ENCODE results near the gene PIAS4. TPM values are rescaled to one million over a fixed set of nuclear protein-coding genes. Genes with fewer than 3 reads are reported as not detected.
A peak's percentile ranks its signal among the peaks of the same experiment; 100 is the strongest.

Gene PIAS4
- total RNA-seq, 2 donors from 2014 or later, result 39.4 to 58.6 TPM

DNA sequence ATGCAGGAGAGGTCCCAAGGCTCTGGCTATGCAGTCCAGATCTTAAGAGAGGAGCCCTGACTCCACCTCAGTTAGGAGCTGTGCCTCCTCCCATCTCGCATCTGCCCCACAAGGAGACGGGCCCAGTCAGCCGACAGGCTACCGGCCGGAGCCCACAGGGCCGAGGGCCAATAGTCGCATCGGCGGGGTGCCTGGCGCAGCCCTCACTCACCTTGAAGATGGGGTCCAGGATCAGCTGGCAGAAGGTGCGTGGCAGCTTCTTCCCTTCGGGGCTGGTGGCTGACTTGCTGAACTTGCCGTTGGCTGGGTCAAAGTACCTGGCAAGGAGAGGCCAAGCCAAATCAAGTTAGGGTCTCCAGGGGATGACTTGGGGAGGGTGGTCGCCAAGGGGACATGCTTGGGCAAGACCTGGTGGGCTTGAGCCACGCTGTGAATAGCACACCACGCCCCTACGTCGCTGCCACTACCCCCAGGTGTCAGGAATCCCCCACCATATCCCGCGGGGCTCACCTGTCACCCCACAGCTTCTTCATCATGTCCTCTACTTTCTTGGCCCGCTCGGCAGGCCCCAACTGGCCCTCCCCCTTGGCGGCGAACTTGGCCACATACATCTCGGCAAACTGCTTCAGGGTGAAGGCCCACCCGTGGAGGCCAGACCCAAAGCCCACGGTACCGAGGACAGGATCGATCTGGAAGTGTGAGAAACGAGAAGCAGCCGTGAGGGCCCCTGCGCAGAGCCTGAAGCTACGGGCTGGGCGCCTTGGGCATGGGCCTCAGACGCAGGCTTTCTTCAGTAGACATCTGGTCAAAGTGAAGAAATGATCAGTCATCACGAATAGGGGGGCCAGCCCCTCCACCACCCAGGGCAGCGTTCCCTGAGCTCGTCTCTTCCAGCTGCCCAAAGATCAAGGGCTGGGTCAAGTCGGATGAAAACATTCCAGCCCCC is 25.5 kb upstream of the PIAS4 start:
- Mint-ChIP-seq H3K9me3 (no peaks in the 10 kb centered on the region), H3K36me3 (peaks cover 16% of the 10 kb centered on the region), H3K4me1 (ENCODE audit: low read depth in 2 of 2) (peaks cover 42 to 43% of the 10 kb centered on the region in 2 donors), H3K27me3 (no peaks in the 10 kb centered on the region), H3K4me3 (peak overlapping the region; percentile 97), H3K27ac (peak overlapping the region; percentile 91 to 96)
- DNase-seq (ENCODE audit: low spot score) (no peak), ATAC-seq (no peak)

DNA sequence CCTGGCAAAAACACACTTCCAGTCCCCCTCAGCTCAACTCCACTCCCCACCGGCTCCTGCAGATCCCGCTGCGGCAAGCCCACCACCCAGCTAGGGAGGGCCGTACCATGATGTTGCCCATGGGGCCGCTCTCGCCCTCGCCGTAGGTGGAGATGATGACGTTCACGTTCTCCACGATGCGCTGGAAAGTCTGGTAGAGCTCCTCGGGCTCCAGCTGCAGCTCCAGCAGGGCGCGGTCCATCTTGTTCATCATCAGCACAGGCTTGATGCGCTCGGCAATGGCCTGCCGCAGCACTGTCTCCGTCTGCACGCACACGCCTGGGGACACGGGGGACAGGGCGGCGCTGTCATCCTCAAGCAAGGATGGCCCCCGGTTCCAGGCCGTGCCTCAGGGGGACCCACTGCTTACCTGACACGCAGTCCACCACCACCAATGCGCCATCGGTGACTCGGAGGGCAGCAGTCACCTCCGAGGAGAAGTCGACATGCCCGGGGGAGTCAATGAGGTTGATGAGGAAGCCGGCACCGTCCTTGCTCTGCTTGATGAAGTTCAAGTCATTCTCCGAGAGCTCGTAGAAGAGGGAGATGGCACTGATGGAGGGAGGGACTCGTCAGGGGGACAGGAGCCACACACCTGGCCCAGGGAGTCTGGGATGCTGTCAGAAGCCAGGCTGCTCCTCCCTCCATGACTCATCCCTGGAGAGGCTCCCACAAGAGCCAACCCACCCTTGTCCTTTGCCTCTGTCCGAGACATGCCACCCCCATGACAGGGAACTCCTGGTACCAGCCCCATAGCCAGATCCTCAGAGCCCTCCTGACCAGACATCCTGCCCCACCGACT is 24.6 kb upstream of the PIAS4 start:
- H3K4me1 Mint-ChIP-seq (ENCODE audit: low read depth in 2 of 2), result peaks cover 40 to 41% of the 10 kb centered on the region in 2 donors
- H3K9me3 Mint-ChIP-seq, result no peaks in the 10 kb centered on the region
- peaks cover 15% of the 10 kb centered on the region for H3K36me3 Mint-ChIP-seq
- peak overlapping the region; percentile 97 for H3K4me3 Mint-ChIP-seq
- no peaks in the 10 kb centered on the region for H3K27me3 Mint-ChIP-seq
- ATAC-seq (no peak), DNase-seq (ENCODE audit: low spot score) (no peak)
- peak overlapping the region; percentile 91 to 96 for H3K27ac Mint-ChIP-seq

DNA sequence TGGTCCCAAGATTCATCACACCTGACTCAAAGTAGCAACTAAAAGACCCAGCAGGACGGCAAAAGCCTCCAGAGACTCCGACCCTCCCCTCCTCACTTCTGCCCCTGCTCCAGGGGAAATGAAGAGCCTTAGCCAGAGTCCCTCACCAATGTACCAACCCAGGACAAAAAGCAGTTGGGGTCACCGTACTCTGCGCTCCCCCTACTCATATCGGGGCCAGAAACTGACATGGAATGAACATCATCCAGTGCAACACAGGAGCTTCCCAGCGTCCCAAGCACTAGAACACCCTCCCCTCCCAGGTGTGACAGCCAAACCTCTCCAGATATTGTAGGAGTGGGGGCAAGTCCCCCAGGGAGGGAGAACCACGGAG is 24.0 kb upstream of the PIAS4 start:
- Mint-ChIP-seq H3K27me3 (no peaks in the 10 kb centered on the region), H3K9me3 (no peaks in the 10 kb centered on the region), H3K4me3 (peak overlapping the region; percentile 97), H3K36me3 (peaks cover 12% of the 10 kb centered on the region), H3K27ac (peak overlapping the region; percentile 91 to 96), H3K4me1 (ENCODE audit: low read depth in 2 of 2) (peaks cover 37% of the 10 kb centered on the region in 2 donors)
- no peak for DNase-seq (ENCODE audit: low spot score)
- no peak for ATAC-seq

DNA sequence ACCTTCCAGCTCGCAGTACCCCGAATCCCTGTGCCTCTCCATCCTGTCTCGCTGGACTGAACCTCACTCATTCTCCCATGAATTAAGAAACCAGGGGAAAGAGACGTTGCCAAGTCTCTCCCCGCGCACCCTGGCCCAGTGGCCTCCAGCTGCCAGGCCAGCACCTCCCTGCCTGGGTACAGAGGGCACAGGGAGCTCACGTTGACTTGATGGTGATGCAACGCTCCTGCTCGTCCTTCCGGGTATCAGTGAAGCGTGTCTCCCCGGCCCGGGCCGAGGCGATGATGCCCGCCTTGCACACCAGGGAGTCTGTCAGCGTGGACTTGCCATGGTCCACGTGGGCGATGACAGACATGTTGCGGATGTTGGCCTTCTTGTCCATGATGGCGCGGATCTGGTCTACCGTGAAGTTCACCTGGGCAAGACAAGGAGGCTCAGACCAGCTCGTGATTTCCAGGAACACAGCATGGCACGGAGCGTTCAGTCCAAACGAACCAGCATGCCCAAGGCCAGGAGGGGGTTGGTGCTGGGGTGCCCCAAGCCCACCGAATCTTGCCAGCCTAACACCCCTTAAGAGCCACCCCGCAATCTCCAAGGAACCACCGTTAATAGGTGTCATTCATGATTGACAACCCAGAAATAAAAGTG is 23.5 kb upstream of the PIAS4 start:
- H3K4me1 Mint-ChIP-seq (ENCODE audit: low read depth in 2 of 2), result peaks cover 37% of the 10 kb centered on the region in 2 donors
- H3K27me3 Mint-ChIP-seq, result no peaks in the 10 kb centered on the region
- peak overlapping the region; percentile 91 to 96 for H3K27ac Mint-ChIP-seq
- no peaks in the 10 kb centered on the region for H3K9me3 Mint-ChIP-seq
- H3K4me3 Mint-ChIP-seq, result peak overlapping the region; percentile 97
- peaks cover 12% of the 10 kb centered on the region for H3K36me3 Mint-ChIP-seq
- ATAC-seq, result peak in 1 of 2 donors; percentile 10
- no peak for DNase-seq (ENCODE audit: low spot score)

DNA sequence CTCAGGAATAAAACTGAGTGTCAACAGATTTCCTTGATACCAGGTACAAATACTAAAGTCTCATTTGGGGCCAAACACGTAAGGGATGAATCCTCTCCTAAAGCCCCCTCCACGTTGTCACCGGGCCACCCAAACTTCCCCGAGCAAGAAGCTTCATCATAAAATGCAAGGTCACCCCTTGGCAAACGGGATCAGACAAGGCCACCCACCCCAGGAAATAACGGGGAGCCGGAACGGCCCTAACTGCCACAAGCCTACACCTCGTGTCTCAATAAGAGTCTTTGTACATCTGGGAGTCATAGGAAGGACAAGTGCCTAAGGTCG is 23.0 kb upstream of the PIAS4 start:
- DNase-seq (ENCODE audit: low spot score) (no peak), ATAC-seq (no peak)
- Mint-ChIP-seq H3K9me3 (no peaks in the 10 kb centered on the region), H3K27me3 (no peaks in the 10 kb centered on the region), H3K36me3 (peaks cover 12% of the 10 kb centered on the region), H3K4me1 (ENCODE audit: low read depth in 2 of 2) (peaks cover 37% of the 10 kb centered on the region in 2 donors), H3K27ac (peak overlapping the region; percentile 91 to 96), H3K4me3 (peak overlapping the region; percentile 97)

DNA sequence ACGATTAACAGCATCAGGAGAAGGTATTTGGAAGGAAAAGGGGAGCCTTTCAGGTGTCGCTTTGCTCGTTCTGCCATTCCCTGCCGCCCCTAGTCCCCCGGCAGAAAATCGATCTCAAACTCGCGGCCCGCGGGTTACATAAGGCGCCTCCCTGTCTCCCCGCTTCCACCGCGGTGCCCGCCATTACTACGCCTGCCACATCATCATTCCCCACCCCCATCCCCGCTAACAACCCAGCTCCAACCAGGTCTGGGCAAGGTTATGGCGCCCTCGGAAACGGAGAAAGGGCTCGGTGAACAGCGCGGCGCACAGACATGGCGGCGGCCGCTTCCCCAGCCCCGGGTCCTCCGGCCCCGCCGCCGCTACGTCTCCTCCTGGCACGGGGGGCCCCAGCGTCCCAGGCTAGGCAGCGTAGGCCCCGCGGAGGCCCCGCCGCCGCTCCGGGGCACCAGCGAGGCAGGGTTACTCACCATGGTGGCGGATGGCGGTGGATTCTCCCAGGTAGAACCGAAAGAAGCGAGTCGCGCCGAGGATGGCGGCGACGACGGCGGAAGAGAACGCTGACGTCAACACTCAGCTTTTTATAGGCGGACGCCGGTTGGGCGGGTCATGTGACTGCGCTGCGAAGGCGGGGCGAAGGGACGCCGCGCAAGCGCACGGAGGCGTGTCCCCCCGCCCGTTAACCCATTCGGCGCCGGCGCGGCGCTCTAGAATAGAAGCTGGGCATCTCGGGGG is 22.5 kb upstream of the PIAS4 start, which contains the start of gene EEF2:
Gene EEF2, minus strand, starts transcription at position 556 of the 735 bp plus-strand sequence. Its CDS starts 83 bp downstream, at position 473.
- ATAC-seq (peak; percentile 77 to 86), DNase-seq (ENCODE audit: low spot score) (peak; percentile 92)
- H3K9me3 Mint-ChIP-seq, result no peaks in the 10 kb centered on the region
- no peaks in the 10 kb centered on the region for H3K27me3 Mint-ChIP-seq
- peak within 1 kb of the TSS; percentile 97 for H3K4me3 Mint-ChIP-seq
- peaks cover 37 to 38% of the 10 kb centered on the region in 2 donors for H3K4me1 Mint-ChIP-seq (ENCODE audit: low read depth in 2 of 2)
- H3K27ac Mint-ChIP-seq, result peak within 1 kb of the TSS; percentile 91 to 96
- peaks cover 12% of the 10 kb centered on the region for H3K36me3 Mint-ChIP-seq

DNA sequence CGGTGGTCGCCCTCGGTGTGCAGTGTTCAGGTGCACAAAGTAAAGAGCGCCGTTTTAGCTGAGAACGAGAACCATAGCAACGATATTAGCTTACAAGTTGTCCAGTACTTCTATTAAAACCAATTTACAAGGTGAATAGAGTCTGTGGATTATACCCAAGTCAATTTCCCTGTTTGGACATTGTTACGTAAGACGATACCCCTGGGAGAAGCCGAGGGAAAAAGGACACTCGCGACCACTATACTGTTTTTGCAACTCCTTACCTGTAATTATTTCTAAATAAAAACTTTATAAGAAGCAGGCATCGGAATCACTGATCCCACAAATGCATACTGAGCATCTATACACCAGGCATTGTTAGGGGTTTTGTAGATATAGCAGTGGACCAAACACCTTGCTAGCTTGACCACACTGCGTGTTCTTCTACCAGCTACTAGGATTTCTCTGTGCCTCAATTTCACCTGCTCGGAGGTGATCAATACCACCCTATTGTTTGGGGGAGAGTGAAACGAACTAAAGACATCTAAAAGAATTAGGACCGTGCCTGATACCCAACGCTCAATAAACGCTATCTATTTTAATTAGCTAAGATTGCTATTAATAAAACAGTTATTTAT is 21.8 kb upstream of the PIAS4 start:
- ATAC-seq (no peak), DNase-seq (ENCODE audit: low spot score) (no peak)
- H3K36me3 Mint-ChIP-seq, result peaks cover 12% of the 10 kb centered on the region
- H3K4me1 Mint-ChIP-seq (ENCODE audit: low read depth in 2 of 2), result peaks cover 38 to 42% of the 10 kb centered on the region in 2 donors
- peak overlapping the region; percentile 91 to 96 for H3K27ac Mint-ChIP-seq
- no peaks in the 10 kb centered on the region for H3K27me3 Mint-ChIP-seq
- peak overlapping the region; percentile 97 for H3K4me3 Mint-ChIP-seq
- H3K9me3 Mint-ChIP-seq, result peaks cover under 1% of the 10 kb centered on the region

DNA sequence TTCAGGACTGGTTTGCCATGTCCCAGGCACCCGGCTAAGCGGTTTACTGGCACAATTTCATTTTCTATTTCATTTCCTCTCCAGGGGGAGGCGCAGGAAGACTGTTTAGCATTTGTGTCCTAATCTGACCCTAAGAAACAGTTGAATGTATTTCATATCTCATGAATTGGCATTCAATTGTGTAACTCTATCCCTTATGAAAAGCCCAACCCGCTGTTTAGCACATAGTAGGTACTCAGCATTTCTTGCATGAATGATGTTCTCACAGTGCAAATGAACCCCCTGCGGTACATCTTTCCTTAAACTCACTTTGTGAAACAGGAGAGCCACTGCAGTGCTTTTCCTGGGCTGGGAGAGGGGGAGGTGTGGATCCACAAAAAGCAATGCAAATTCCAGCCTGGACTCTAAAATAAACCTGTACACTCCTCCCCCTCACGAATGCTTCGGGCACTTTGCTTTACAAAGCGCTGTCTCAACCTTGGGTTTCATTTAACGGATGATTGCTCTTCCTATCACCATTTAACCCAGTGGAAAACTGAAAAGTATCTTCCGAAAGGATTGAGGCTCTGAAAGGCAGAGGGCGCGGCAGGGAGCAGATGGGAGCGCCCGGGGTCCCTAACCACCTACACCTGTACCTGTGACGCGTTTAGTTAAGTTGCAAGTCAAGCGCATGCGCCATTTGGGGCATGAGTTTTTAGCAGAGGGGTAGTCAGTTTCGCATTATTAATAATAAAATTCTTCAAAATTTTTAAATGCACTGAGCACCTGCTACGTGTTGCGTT is 21.1 kb upstream of the PIAS4 start:
- Mint-ChIP-seq H3K27me3 (no peaks in the 10 kb centered on the region), H3K9me3 (peaks cover 3% of the 10 kb centered on the region), H3K4me3 (peak overlapping the region; percentile 97), H3K27ac (peak overlapping the region; percentile 91 to 96), H3K4me1 (ENCODE audit: low read depth in 2 of 2) (peaks cover 36 to 40% of the 10 kb centered on the region in 2 donors), H3K36me3 (peaks cover 12% of the 10 kb centered on the region)
- ATAC-seq, result peak in 1 of 2 donors; percentile 52
- peak; percentile 77 for DNase-seq (ENCODE audit: low spot score)

DNA sequence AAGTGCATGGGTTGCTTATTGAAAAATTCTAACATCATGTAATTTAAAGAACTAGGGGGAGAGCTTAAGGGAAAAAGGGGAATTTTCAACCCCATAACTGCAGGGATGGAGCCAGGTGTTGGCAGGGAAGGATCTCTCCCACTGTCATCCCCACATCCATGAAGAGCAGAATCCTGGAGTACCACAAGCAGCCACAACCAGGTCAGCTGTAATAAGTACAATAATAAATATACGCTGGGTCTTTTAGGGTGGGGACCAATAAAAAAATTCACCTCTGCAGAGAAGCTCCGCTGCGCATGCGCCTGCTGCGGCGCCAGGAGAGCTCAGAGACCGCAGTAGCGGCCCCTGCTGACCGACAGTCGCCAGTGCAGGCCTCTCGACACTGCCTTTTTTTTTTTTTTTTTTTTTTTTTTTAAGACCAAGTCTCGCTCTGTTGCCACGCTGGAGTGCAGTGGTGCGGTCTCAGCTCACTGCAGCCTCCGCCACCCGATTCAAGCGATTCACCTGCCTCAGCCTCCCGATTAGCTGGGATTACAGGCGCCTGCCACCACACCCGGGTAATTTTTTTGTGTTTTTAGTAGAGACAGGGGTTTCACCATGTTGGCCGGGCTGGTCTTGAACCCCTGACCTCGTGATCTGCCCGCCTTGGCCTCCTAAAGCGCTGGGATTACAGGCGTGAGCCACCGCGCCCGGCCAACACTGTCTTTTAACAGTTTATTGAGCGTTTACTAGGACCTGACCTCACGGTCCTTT is 19.7 kb upstream of the PIAS4 start:
- peak; percentile 56 to 67 for ATAC-seq
- H3K27ac Mint-ChIP-seq, result peak overlapping the region in 1 of 2 donors; percentile 43

DNA sequence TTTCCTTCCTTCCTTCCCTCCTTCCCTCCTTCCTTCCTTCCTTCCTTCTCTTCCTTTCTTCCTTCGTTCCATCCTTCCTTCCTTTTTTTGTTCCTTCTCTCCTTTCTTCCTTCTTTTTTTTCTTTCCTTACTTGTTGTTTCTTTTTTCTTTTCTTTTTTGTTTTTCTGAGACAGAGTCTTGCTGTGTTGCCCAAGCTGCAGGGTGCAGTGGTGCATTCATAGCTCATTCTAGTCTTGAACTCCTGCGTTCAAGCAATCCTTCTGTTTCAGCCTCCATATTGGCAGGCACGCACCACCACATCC is 16.8 kb upstream of the PIAS4 start:
- Mint-ChIP-seq H3K4me3 (peak overlapping the region; percentile 83), H3K27ac (peak overlapping the region; percentile 25 to 83), H3K9me3 (peaks cover 3% of the 10 kb centered on the region), H3K36me3 (no peaks in the 10 kb centered on the region), H3K4me1 (ENCODE audit: low read depth in 2 of 2) (peaks cover 13 to 14% of the 10 kb centered on the region in 2 donors), H3K27me3 (no peaks in the 10 kb centered on the region)
- DNase-seq (ENCODE audit: low spot score) (no peak), ATAC-seq (no peak)

More for the DNA sequence above, 19.7 kb upstream of the PIAS4 start:
- peak overlapping the region; percentile 97 for H3K4me3 Mint-ChIP-seq
- H3K36me3 Mint-ChIP-seq, result peaks cover 12% of the 10 kb centered on the region
- DNase-seq (ENCODE audit: low spot score), result peak; percentile 90
- H3K4me1 Mint-ChIP-seq (ENCODE audit: low read depth in 2 of 2), result peaks cover 33% of the 10 kb centered on the region in 2 donors
- no peaks in the 10 kb centered on the region for H3K27me3 Mint-ChIP-seq
- peaks cover 3% of the 10 kb centered on the region for H3K9me3 Mint-ChIP-seq

DNA sequence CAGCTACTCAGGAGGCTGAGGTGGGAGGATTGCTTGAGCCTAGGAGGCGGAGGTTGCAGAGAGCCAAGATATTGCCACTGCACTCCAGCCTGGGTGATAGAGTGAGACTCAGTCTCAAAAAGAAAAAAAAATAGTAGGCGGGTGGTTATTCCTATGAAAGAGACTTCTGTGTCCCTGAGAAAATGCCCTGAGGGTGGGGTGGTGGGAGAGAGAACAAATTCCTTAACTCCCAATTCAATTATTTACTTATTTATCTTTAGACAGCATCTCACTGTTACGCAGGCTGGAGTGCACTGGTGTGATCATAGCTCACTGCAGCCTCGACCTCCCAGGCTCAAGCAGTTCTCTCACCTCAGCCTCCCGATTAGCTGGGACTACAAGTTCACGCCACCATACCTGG is 11.9 kb upstream of the PIAS4 start:
- Mint-ChIP-seq H3K9me3 (peaks cover 3% of the 10 kb centered on the region), H3K4me1 (ENCODE audit: low read depth in 2 of 2) (peaks cover 3 to 4% of the 10 kb centered on the region in 2 donors), H3K36me3 (no peaks in the 10 kb centered on the region), H3K27ac (no peak overlapping the region), H3K4me3 (no peak overlapping the region), H3K27me3 (no peaks in the 10 kb centered on the region)
- DNase-seq (ENCODE audit: low spot score) (no peak), ATAC-seq (no peak)

Measured in natural killer cell treated with Interleukin-12 subunit alpha and Interleukin-12 subunit beta and Interleukin-15 and Interleukin-18, amount 100 ng/mL, for 72 hours (primary cell).